ENCODE measurements around the gene LETM1. TPM values are rescaled to one million over a fixed set of nuclear protein-coding genes. Genes with fewer than 3 reads are reported as not detected.

LETM1 gene
- total and polyA plus RNA-seq, 2 donors (not counting 1 experiment from before 2014, with no cell fraction given): 28.5 to 45.1 TPM

- TF ChIP-seq EZH2 (IDR thresholded peaks at IDR 0.05; ENCODE audit: borderline replicate concordance, insufficient read depth, low read depth, low read length, poor library complexity, severe bottlenecking): no peak
- TF ChIP-seq, protein P1, sequence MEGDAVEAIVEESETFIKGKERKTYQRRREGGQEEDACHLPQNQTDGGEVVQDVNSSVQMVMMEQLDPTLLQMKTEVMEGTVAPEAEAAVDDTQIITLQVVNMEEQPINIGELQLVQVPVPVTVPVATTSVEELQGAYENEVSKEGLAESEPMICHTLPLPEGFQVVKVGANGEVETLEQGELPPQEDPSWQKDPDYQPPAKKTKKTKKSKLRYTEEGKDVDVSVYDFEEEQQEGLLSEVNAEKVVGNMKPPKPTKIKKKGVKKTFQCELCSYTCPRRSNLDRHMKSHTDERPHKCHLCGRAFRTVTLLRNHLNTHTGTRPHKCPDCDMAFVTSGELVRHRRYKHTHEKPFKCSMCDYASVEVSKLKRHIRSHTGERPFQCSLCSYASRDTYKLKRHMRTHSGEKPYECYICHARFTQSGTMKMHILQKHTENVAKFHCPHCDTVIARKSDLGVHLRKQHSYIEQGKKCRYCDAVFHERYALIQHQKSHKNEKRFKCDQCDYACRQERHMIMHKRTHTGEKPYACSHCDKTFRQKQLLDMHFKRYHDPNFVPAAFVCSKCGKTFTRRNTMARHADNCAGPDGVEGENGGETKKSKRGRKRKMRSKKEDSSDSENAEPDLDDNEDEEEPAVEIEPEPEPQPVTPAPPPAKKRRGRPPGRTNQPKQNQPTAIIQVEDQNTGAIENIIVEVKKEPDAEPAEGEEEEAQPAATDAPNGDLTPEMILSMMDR (IDR thresholded peaks at IDR 0.05): no peak
- H3K4me2 ChIP-seq (replicated peaks; ENCODE audit: low read depth, low read length, poor library complexity, severe bottlenecking): no peak overlapping the region
- peaks cover 16% of the 10 kb centered on the region for H4K20me1 ChIP-seq (ENCODE audit: control insufficient read depth, insufficient read depth, low read length, poor library complexity, severe bottlenecking)
- H2AFZ ChIP-seq (ENCODE audit: insufficient read depth, low read depth, low read length, poor library complexity, severe bottlenecking): no peak overlapping the region
- no peaks in the 10 kb centered on the region for H3K9me3 ChIP-seq (ENCODE audit: control extremely low read depth in 1 of 3, control insufficient read depth in 2 of 3, insufficient read depth in 1 of 3, low read length in 2 of 3)
- H3K27me3 Mint-ChIP-seq: no peaks in the 10 kb centered on the region
- 97% methylated on average over 14 of the region's 16 CpGs for WGBS (ENCODE audit: insufficient coverage)
- peaks cover 60% of the 10 kb centered on the region for H3K79me2 ChIP-seq (ENCODE audit: control insufficient read depth, insufficient read depth, low read length)
- ChIA-PET CTCF (interaction anchor here (0.9 to 8.0 kb wide), 13 partner anchors 8 to 207 kb away, joined by 3 to 120 read pairs (median 16); partner anchors contain the start of gene NSD2), POLR2A (no interaction called here)
- H3K9ac ChIP-seq (ENCODE audit: low read length): no peak overlapping the region
- no peaks in the 10 kb centered on the region for H3K9me3 Mint-ChIP-seq (ENCODE audit: insufficient read depth)
- ATAC-seq (ENCODE audit: low read depth) (no peak), DNase-seq (no peak)
- no peak overlapping the region for H3K4me3 ChIP-seq (ENCODE audit: control extremely low read depth in 1 of 5, extremely low read depth in 1 of 5, insufficient read depth in 1 of 5, low read depth in 2 of 5, low read length in 4 of 5)
- peaks cover 9% of the 10 kb centered on the region for H3K4me1 Mint-ChIP-seq
- H3K4me1 ChIP-seq (ENCODE audit: control insufficient read depth in 2 of 2, insufficient read depth in 2 of 2, low read length in 2 of 2): peaks cover 5 to 9% of the 10 kb centered on the region in 2 donors
- H3K4me3 Mint-ChIP-seq: no peak overlapping the region
- no peak overlapping the region for H3K27ac ChIP-seq (ENCODE audit: low read length in 2 of 2)
- no peak overlapping the region for H3K27ac Mint-ChIP-seq
- peaks cover 0 to 29% of the 10 kb centered on the region in 2 experiments for H3K36me3 ChIP-seq (replicated peaks in 1 of 2; ENCODE audit: control extremely low read depth in 1 of 2, control insufficient read depth in 1 of 2, extremely low read depth in 1 of 2, insufficient read depth in 2 of 2, low read length in 1 of 2)
- intact Hi-C loops (cut with micrococcal nuclease): no loop called here
- no peaks in the 10 kb centered on the region for H3K27me3 ChIP-seq (replicated peaks in 1 of 4; ENCODE audit: control extremely low read depth in 1 of 4, control insufficient read depth in 3 of 4, insufficient read depth in 4 of 4, low read length in 3 of 4)
Observed at GRCh38 chr4:1900624-1901023, 44.7 kb upstream of the LETM1 start.

DNA sequence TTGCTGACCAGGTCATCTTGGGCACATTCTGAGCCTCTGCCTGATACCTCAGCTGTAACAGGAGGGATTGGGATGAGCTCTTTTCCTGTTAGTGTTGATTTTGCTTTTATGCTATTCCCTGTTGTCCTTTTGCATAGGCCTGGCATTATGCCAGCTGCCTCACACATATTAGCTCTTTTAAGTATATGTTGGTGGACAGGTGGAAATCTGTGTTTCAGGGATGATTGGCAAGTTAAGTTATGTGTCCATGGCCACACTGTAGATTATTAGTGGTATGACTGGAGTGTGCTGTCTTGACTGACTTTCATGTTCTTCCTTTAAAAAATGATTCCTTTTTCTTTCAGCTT lies 44.1 kb upstream of the LETM1 start:
- Histone ChIP-seq H3K36me3 (replicated peaks in 1 of 2; ENCODE audit: control extremely low read depth in 1 of 2, control insufficient read depth in 1 of 2, extremely low read depth in 1 of 2, insufficient read depth in 2 of 2, low read length in 1 of 2) (peaks cover 0 to 23% of the 10 kb centered on the region in 2 experiments), H3K79me2 (ENCODE audit: control insufficient read depth, insufficient read depth, low read length) (peaks cover 60% of the 10 kb centered on the region), H3K4me2 (replicated peaks; ENCODE audit: low read depth, low read length, poor library complexity, severe bottlenecking) (no peak overlapping the region), H4K20me1 (ENCODE audit: control insufficient read depth, insufficient read depth, low read length, poor library complexity, severe bottlenecking) (peaks cover 16% of the 10 kb centered on the region), H3K27ac (ENCODE audit: low read length in 2 of 2) (no peak overlapping the region), H3K9ac (ENCODE audit: low read length) (no peak overlapping the region), H3K4me3 (ENCODE audit: control extremely low read depth in 1 of 5, extremely low read depth in 1 of 5, insufficient read depth in 1 of 5, low read depth in 2 of 5, low read length in 4 of 5) (no peak overlapping the region), H2AFZ (ENCODE audit: insufficient read depth, low read depth, low read length, poor library complexity, severe bottlenecking) (no peak overlapping the region), H3K9me3 (ENCODE audit: control extremely low read depth in 1 of 3, control insufficient read depth in 2 of 3, insufficient read depth in 1 of 3, low read length in 2 of 3) (no peaks in the 10 kb centered on the region), H3K4me1 (ENCODE audit: control insufficient read depth in 2 of 2, insufficient read depth in 2 of 2, low read length in 2 of 2) (peaks cover 5 to 9% of the 10 kb centered on the region in 2 donors), H3K27me3 (replicated peaks in 1 of 4; ENCODE audit: control extremely low read depth in 1 of 4, control insufficient read depth in 3 of 4, insufficient read depth in 4 of 4, low read length in 3 of 4) (no peaks in the 10 kb centered on the region)
- Mint-ChIP-seq H3K27me3 (no peaks in the 10 kb centered on the region), H3K27ac (no peak overlapping the region), H3K9me3 (ENCODE audit: insufficient read depth) (no peaks in the 10 kb centered on the region), H3K4me1 (peaks cover 9% of the 10 kb centered on the region), H3K4me3 (no peak overlapping the region)
- ATAC-seq (ENCODE audit: low read depth) (no peak), DNase-seq (no peak)
- ChIA-PET CTCF (interaction anchor here (0.6 to 8.0 kb wide), 28 partner anchors 9 to 541 kb away, joined by 3 to 120 read pairs (median 6); partner anchors contain the start of genes LETM1 and NSD2), POLR2A (interaction anchor here (0.6 kb wide), 1 partner anchor 12 kb away, joined by 14 read pairs; no protein-coding TSS in a partner anchor)
- intact Hi-C loops (cut with micrococcal nuclease): no loop called here
- TF ChIP-seq, protein P1 (IDR thresholded peaks at IDR 0.05): no peak
- no peak for TF ChIP-seq EZH2 (IDR thresholded peaks at IDR 0.05; ENCODE audit: borderline replicate concordance, insufficient read depth, low read depth, low read length, poor library complexity, severe bottlenecking)
